Measurements from ENCODE around the gene CIP2A. TPM values are rescaled to one million over a fixed set of nuclear protein-coding genes. Genes with fewer than 3 reads are reported as not detected.

CIP2A gene
- total RNA-seq, 1 donor from 2014 or later: 6.9 TPM

GRCh38 chr3:108552267-108553159 is 36.7 kb downstream of the CIP2A start:
- intact Hi-C loops (cut with DNase I): loop anchor here (5.0 kb wide), 1 partner anchor 60 kb away; no protein-coding TSS in a partner anchor
- no peaks in the 10 kb centered on the region for H3K36me3 ChIP-seq
- TF ChIP-seq POLR2A (IDR thresholded peaks at IDR 0.05) (no peak), POLR2AphosphoS5 (IDR thresholded peaks at IDR 0.05; ENCODE audit: insufficient read depth in 1 of 2, low read depth in 1 of 2) (peak in 1 of 2 donors; percentile 11), CTCF (IDR thresholded peaks at IDR 0.05) (peak in 2 of 3 experiments; percentile 52 to 62)
- no peaks in the 10 kb centered on the region for H3K9me3 ChIP-seq
- H3K27ac ChIP-seq: no peak overlapping the region
- no peaks in the 10 kb centered on the region for H3K4me1 ChIP-seq
- H3K4me3 ChIP-seq: no peak overlapping the region
- H3K27me3 ChIP-seq: no peaks in the 10 kb centered on the region
- DNase-seq (ENCODE audit: extremely low spot score in 2 of 2): no peak

- intact Hi-C loops (cut with DNase I): no loop called here
- DNase-seq (ENCODE audit: extremely low spot score in 2 of 2): no peak
- no peaks in the 10 kb centered on the region for H3K9me3 ChIP-seq
- no peaks in the 10 kb centered on the region for H3K4me1 ChIP-seq
- H3K4me3 ChIP-seq: no peak overlapping the region
- no peaks in the 10 kb centered on the region for H3K27me3 ChIP-seq
- no peak for TF ChIP-seq CTCF (IDR thresholded peaks at IDR 0.05)
- TF ChIP-seq POLR2AphosphoS5 (IDR thresholded peaks at IDR 0.05; ENCODE audit: insufficient read depth in 1 of 2, low read depth in 1 of 2): no peak
- TF ChIP-seq POLR2A (IDR thresholded peaks at IDR 0.05): no peak
- H3K27ac ChIP-seq: no peak overlapping the region
- no peaks in the 10 kb centered on the region for H3K36me3 ChIP-seq
Observed at GRCh38 chr3:108548886-108549285, 40.4 kb downstream of the CIP2A start.

- intact Hi-C loops (cut with DNase I): no loop called here
- Histone ChIP-seq H3K4me3 (no peak overlapping the region), H3K36me3 (no peaks in the 10 kb centered on the region), H3K27ac (no peak overlapping the region), H3K27me3 (no peaks in the 10 kb centered on the region), H3K9me3 (no peaks in the 10 kb centered on the region), H3K4me1 (no peaks in the 10 kb centered on the region)
- DNase-seq (ENCODE audit: extremely low spot score in 2 of 2): no peak
- no peak for TF ChIP-seq CTCF (IDR thresholded peaks at IDR 0.05)
- no peak for TF ChIP-seq POLR2AphosphoS5 (IDR thresholded peaks at IDR 0.05; ENCODE audit: insufficient read depth in 1 of 2, low read depth in 1 of 2)
- no peak for TF ChIP-seq POLR2A (IDR thresholded peaks at IDR 0.05)
Observed at GRCh38 chr3:108548304-108548703, 40.9 kb downstream of the CIP2A start.

- Histone ChIP-seq H3K4me3 (no peak overlapping the region), H3K9me3 (no peaks in the 10 kb centered on the region), H3K4me1 (no peaks in the 10 kb centered on the region), H3K27ac (no peak overlapping the region), H3K36me3 (no peaks in the 10 kb centered on the region), H3K27me3 (no peaks in the 10 kb centered on the region)
- DNase-seq (ENCODE audit: extremely low spot score in 2 of 2): no peak
- TF ChIP-seq POLR2AphosphoS5 (IDR thresholded peaks at IDR 0.05; ENCODE audit: insufficient read depth in 1 of 2, low read depth in 1 of 2) (no peak), POLR2A (IDR thresholded peaks at IDR 0.05) (no peak), CTCF (IDR thresholded peaks at IDR 0.05) (no peak)
- intact Hi-C loops (cut with DNase I): no loop called here
Observed at GRCh38 chr3:108546692-108547091, 42.5 kb downstream of the CIP2A start.

GRCh38 chr3:108546247-108546646 is 43.0 kb downstream of the CIP2A start:
- intact Hi-C loops (cut with DNase I): no loop called here
- no peak overlapping the region for H3K27ac ChIP-seq
- no peak overlapping the region for H3K4me3 ChIP-seq
- H3K27me3 ChIP-seq: no peaks in the 10 kb centered on the region
- no peaks in the 10 kb centered on the region for H3K9me3 ChIP-seq
- no peaks in the 10 kb centered on the region for H3K36me3 ChIP-seq
- H3K4me1 ChIP-seq: no peaks in the 10 kb centered on the region
- no peak for DNase-seq (ENCODE audit: extremely low spot score in 2 of 2)
- TF ChIP-seq POLR2AphosphoS5 (IDR thresholded peaks at IDR 0.05; ENCODE audit: insufficient read depth in 1 of 2, low read depth in 1 of 2): no peak
- TF ChIP-seq POLR2A (IDR thresholded peaks at IDR 0.05): no peak
- TF ChIP-seq CTCF (IDR thresholded peaks at IDR 0.05): no peak

Measured in vagina (tissue), 2 donors.